ENCODE data around the gene ALDH16A1. TPM values are rescaled to one million over a fixed set of nuclear protein-coding genes. Genes with fewer than 3 reads are reported as not detected.

ALDH16A1 gene
- total and polyA plus RNA-seq, 2 of the 8 experiments (the other 6 are each of a cell fraction or from before 2014, with no cell fraction given), result 30.5 to 34.3 TPM

GRCh38 chr19:49436381-49437017 is 16.5 kb upstream of the ALDH16A1 start (continued):
- TF ChIP-seq, protein P1, sequence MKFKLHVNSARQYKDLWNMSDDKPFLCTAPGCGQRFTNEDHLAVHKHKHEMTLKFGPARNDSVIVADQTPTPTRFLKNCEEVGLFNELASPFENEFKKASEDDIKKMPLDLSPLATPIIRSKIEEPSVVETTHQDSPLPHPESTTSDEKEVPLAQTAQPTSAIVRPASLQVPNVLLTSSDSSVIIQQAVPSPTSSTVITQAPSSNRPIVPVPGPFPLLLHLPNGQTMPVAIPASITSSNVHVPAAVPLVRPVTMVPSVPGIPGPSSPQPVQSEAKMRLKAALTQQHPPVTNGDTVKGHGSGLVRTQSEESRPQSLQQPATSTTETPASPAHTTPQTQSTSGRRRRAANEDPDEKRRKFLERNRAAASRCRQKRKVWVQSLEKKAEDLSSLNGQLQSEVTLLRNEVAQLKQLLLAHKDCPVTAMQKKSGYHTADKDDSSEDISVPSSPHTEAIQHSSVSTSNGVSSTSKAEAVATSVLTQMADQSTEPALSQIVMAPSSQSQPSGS (IDR thresholded peaks at IDR 0.05; ENCODE audit: low read length), result no peak
- TF ChIP-seq EGR1 (IDR thresholded peaks at IDR 0.05; ENCODE audit: borderline replicate concordance, low read depth, low read length), result peak; percentile 61; the same call in 1 of the 2 replicates
- TF ChIP-seq SP4 (IDR thresholded peaks at IDR 0.05; ENCODE audit: low read length), result 0 out of 2 replicates have a peak, but pooled peaks have one; percentile 41
- TF ChIP-seq RAD21 (IDR thresholded peaks at IDR 0.05 in 1 of 2, conservative IDR thresholded peaks at IDR 0.05 in 1 of 2; ENCODE audit: low read depth in 2 of 2, low read length in 2 of 2), result no peak
- no peak for TF ChIP-seq CHD2 (IDR thresholded peaks at IDR 0.05; ENCODE audit: low read length)
- TF ChIP-seq, protein P2, sequence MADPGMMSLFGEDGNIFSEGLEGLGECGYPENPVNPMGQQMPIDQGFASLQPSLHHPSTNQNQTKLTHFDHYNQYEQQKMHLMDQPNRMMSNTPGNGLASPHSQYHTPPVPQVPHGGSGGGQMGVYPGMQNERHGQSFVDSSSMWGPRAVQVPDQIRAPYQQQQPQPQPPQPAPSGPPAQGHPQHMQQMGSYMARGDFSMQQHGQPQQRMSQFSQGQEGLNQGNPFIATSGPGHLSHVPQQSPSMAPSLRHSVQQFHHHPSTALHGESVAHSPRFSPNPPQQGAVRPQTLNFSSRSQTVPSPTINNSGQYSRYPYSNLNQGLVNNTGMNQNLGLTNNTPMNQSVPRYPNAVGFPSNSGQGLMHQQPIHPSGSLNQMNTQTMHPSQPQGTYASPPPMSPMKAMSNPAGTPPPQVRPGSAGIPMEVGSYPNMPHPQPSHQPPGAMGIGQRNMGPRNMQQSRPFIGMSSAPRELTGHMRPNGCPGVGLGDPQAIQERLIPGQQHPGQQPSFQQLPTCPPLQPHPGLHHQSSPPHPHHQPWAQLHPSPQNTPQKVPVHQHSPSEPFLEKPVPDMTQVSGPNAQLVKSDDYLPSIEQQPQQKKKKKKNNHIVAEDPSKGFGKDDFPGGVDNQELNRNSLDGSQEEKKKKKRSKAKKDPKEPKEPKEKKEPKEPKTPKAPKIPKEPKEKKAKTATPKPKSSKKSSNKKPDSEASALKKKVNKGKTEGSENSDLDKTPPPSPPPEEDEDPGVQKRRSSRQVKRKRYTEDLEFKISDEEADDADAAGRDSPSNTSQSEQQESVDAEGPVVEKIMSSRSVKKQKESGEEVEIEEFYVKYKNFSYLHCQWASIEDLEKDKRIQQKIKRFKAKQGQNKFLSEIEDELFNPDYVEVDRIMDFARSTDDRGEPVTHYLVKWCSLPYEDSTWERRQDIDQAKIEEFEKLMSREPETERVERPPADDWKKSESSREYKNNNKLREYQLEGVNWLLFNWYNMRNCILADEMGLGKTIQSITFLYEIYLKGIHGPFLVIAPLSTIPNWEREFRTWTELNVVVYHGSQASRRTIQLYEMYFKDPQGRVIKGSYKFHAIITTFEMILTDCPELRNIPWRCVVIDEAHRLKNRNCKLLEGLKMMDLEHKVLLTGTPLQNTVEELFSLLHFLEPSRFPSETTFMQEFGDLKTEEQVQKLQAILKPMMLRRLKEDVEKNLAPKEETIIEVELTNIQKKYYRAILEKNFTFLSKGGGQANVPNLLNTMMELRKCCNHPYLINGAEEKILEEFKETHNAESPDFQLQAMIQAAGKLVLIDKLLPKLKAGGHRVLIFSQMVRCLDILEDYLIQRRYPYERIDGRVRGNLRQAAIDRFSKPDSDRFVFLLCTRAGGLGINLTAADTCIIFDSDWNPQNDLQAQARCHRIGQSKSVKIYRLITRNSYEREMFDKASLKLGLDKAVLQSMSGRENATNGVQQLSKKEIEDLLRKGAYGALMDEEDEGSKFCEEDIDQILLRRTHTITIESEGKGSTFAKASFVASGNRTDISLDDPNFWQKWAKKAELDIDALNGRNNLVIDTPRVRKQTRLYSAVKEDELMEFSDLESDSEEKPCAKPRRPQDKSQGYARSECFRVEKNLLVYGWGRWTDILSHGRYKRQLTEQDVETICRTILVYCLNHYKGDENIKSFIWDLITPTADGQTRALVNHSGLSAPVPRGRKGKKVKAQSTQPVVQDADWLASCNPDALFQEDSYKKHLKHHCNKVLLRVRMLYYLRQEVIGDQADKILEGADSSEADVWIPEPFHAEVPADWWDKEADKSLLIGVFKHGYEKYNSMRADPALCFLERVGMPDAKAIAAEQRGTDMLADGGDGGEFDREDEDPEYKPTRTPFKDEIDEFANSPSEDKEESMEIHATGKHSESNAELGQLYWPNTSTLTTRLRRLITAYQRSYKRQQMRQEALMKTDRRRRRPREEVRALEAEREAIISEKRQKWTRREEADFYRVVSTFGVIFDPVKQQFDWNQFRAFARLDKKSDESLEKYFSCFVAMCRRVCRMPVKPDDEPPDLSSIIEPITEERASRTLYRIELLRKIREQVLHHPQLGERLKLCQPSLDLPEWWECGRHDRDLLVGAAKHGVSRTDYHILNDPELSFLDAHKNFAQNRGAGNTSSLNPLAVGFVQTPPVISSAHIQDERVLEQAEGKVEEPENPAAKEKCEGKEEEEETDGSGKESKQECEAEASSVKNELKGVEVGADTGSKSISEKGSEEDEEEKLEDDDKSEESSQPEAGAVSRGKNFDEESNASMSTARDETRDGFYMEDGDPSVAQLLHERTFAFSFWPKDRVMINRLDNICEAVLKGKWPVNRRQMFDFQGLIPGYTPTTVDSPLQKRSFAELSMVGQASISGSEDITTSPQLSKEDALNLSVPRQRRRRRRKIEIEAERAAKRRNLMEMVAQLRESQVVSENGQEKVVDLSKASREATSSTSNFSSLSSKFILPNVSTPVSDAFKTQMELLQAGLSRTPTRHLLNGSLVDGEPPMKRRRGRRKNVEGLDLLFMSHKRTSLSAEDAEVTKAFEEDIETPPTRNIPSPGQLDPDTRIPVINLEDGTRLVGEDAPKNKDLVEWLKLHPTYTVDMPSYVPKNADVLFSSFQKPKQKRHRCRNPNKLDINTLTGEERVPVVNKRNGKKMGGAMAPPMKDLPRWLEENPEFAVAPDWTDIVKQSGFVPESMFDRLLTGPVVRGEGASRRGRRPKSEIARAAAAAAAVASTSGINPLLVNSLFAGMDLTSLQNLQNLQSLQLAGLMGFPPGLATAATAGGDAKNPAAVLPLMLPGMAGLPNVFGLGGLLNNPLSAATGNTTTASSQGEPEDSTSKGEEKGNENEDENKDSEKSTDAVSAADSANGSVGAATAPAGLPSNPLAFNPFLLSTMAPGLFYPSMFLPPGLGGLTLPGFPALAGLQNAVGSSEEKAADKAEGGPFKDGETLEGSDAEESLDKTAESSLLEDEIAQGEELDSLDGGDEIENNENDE (IDR thresholded peaks at IDR 0.05; ENCODE audit: insufficient replicate concordance, low read length), result no peak
- no peak for TF ChIP-seq SIX5 (IDR thresholded peaks at IDR 0.05; ENCODE audit: low read depth, low read length)
- no peak for TF ChIP-seq CHD1 (IDR thresholded peaks at IDR 0.05; ENCODE audit: low read depth, low read length)
- peak; percentile 95 for TF ChIP-seq CREB1 (IDR thresholded peaks at IDR 0.05)

Data from H1 (cell line).